WERI-Rb-1 (cell line): Measurements from ENCODE around the gene SULT1C4.

Experiments used
- DNase-seq: peaks from one replicate; pipeline ENCODE4 v3.0.0-alpha.2; 2020
- H3K27ac ChIP-seq: fragments of 250-450 bp; sonication (Bioruptor Pico); 2 replicates; pipeline ENCODE4 v1.5.1; 2020; ENCODE audit warnings: mild to moderate bottlenecking, moderate library complexity
- H3K27me3 ChIP-seq: fragments of 250-450 bp; sonication (Bioruptor Pico); 2 replicates; pipeline ENCODE4 v1.5.1; 2021; ENCODE audit warnings: mild to moderate bottlenecking, low read depth, moderate library complexity; ENCODE audit not compliant: insufficient read depth, severe bottlenecking
- H3K36me3 ChIP-seq: fragments of 250-450 bp; sonication (Bioruptor Pico); 2 replicates; pipeline ENCODE4 v1.5.1; 2020; ENCODE audit warnings: mild to moderate bottlenecking, moderate library complexity
- H3K4me3 ChIP-seq: 2 replicates; pipeline ENCODE4 v1.5.1; 2011; ENCODE audit warnings: low read depth, mild to moderate bottlenecking, control low read depth, low read length
- H3K9me3 ChIP-seq: fragments of 250-450 bp; sonication (Bioruptor Pico); 2 replicates; pipeline ENCODE4 v1.5.1; 2021; ENCODE audit warnings: mild to moderate bottlenecking, moderate library complexity; ENCODE audit not compliant: severe bottlenecking
- CTCF ChIP-seq: IDR thresholded peaks from 2 replicates; pipeline ENCODE4 v1.5.1; 2011; ENCODE audit warnings: low read depth, mild to moderate bottlenecking, control low read depth, inconsistent platforms, low read length

Gene SULT1C4

DNA sequence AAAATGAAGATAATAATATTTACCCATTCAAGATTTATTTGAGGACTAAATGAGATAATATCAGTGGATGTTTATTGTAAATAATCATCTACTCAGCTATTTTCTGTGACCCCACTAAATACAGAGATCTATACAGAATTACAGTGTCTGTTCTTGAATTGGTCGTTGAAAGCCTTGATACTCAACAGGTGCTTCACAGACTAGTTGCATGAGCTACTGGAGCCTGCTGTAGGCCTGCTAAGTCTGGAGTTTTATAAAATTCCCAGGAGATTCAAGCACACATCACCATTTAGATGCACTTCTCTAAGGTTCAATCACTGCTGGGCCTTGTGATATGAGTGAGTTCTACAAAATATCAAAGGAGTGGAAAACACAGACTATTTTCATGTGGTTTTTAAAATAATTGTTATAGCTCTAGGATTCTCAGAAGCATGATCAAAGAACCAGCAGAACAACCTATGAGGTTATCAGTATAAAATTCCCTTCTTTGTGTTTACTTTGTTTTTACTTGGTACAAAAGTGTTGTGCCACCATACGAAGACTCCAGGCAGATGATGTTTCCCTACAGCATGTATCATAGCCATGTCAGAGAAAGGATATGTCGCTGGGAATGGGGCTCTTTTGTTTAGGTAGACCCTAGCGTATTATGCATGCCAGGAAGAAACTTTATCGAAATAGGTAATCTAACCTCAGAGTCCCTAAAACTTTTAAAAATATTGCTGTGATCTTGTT is 7.1 kb downstream of the SULT1C4 start:
- TF ChIP-seq CTCF, result no peak
- Histone ChIP-seq H3K36me3 (no peaks in the 10 kb centered on the region), H3K27ac (no peak overlapping the region), H3K4me3 (no peak overlapping the region), H3K27me3 (no peaks in the 10 kb centered on the region), H3K9me3 (no peaks in the 10 kb centered on the region)
- no peak for DNase-seq

GRCh38 chr2:108385411-108386071 is 7.8 kb downstream of the SULT1C4 start:
- Histone ChIP-seq H3K27ac (no peak overlapping the region), H3K36me3 (no peaks in the 10 kb centered on the region), H3K9me3 (no peaks in the 10 kb centered on the region), H3K27me3 (no peaks in the 10 kb centered on the region), H3K4me3 (no peak overlapping the region)
- no peak for TF ChIP-seq CTCF
- DNase-seq, result no peak

GRCh38 chr2:108388045-108388444 is 10.3 kb downstream of the SULT1C4 start:
- Histone ChIP-seq H3K4me3 (no peak overlapping the region), H3K27me3 (no peaks in the 10 kb centered on the region), H3K9me3 (no peaks in the 10 kb centered on the region), H3K27ac (no peak overlapping the region), H3K36me3 (no peaks in the 10 kb centered on the region)
- TF ChIP-seq CTCF, result no peak
- no peak for DNase-seq

GRCh38 chr2:108390340-108390739 is 12.6 kb downstream of the SULT1C4 start:
- H3K9me3 ChIP-seq, result peaks cover 2% of the 10 kb centered on the region
- no peak overlapping the region for H3K4me3 ChIP-seq
- no peak for TF ChIP-seq CTCF
- H3K27ac ChIP-seq, result no peak overlapping the region
- DNase-seq, result no peak
- no peaks in the 10 kb centered on the region for H3K27me3 ChIP-seq
- H3K36me3 ChIP-seq, result no peaks in the 10 kb centered on the region

- no peak overlapping the region for H3K27ac ChIP-seq
- H3K36me3 ChIP-seq, result no peaks in the 10 kb centered on the region
- TF ChIP-seq CTCF, result no peak
- no peak overlapping the region for H3K4me3 ChIP-seq
- no peaks in the 10 kb centered on the region for H3K27me3 ChIP-seq
- no peak for DNase-seq
- peaks cover 2% of the 10 kb centered on the region for H3K9me3 ChIP-seq
Measured at GRCh38 chr2:108392029-108392428, 14.3 kb downstream of the SULT1C4 start.
